ENCODE measurements around the gene CPNE8.

DNA sequence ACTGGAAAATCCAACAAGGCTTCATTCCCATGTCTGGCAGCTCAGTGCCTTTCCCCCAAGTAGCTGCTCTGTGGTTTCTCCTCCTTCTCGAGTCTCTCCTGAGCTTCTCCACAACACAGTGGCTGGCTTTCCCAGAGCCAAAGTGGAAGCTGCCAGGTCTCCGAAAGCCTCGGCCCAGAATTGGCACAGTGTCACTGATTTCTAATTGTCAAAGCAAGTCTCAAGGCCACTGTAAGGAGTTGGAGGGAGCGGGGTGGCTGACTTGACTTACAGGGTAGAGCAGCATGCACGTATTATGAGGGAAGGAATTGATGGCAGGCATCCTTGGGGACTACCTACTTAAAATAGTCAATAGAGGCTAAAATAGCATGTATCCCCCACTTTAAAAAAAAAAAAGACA lies 6.7 kb upstream of the CPNE8 start:
- TF ChIP-seq, protein P1, sequence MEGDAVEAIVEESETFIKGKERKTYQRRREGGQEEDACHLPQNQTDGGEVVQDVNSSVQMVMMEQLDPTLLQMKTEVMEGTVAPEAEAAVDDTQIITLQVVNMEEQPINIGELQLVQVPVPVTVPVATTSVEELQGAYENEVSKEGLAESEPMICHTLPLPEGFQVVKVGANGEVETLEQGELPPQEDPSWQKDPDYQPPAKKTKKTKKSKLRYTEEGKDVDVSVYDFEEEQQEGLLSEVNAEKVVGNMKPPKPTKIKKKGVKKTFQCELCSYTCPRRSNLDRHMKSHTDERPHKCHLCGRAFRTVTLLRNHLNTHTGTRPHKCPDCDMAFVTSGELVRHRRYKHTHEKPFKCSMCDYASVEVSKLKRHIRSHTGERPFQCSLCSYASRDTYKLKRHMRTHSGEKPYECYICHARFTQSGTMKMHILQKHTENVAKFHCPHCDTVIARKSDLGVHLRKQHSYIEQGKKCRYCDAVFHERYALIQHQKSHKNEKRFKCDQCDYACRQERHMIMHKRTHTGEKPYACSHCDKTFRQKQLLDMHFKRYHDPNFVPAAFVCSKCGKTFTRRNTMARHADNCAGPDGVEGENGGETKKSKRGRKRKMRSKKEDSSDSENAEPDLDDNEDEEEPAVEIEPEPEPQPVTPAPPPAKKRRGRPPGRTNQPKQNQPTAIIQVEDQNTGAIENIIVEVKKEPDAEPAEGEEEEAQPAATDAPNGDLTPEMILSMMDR (IDR thresholded peaks at IDR 0.05), result no peak
- no peak for TF ChIP-seq POLR2A (IDR thresholded peaks at IDR 0.05)
